Transverse colon (tissue), 4 donors: ENCODE data around the gene ST6GAL2.

Experiments used
- EP300 ChIP-seq: sonication (generic); formaldehyde crosslinking; IDR thresholded peaks from one replicate; pipeline ENCODE4 v1.6.1; 2017; ENCODE audit warnings: antibody characterized with exemption, low read depth
- POLR2A ChIP-seq: fragments of 450-650 bp; IDR thresholded peaks from one replicate; pipeline ENCODE4 v1.6.1; 2016; ENCODE audit warnings: antibody characterized with exemption, mild to moderate bottlenecking, moderate library complexity
- POLR2AphosphoS5 ChIP-seq, 3 donors: sonication (generic); formaldehyde crosslinking; IDR thresholded peaks; one replicate each; pipeline ENCODE4 v1.6.1; 2016; ENCODE audit warnings: antibody characterized with exemption in 3 of 3
- TF ChIP-seq, protein P1 (sequence below), 5 experiments: fragments of 200-600 bp in 3 of 5; fragments of 450-650 bp in 2 of 5; sonication (generic) in 3 of 5; IDR thresholded peaks; 1 replicate in 2 of 5; 2 replicates in 3 of 5; pipeline ENCODE4 v1.5.1; 2016 to 2017; ENCODE audit warnings: antibody characterized with exemption in 5 of 5, inconsistent platforms in 3 of 5, mild to moderate bottlenecking in 2 of 5, moderate library complexity in 1 of 5

DNA sequence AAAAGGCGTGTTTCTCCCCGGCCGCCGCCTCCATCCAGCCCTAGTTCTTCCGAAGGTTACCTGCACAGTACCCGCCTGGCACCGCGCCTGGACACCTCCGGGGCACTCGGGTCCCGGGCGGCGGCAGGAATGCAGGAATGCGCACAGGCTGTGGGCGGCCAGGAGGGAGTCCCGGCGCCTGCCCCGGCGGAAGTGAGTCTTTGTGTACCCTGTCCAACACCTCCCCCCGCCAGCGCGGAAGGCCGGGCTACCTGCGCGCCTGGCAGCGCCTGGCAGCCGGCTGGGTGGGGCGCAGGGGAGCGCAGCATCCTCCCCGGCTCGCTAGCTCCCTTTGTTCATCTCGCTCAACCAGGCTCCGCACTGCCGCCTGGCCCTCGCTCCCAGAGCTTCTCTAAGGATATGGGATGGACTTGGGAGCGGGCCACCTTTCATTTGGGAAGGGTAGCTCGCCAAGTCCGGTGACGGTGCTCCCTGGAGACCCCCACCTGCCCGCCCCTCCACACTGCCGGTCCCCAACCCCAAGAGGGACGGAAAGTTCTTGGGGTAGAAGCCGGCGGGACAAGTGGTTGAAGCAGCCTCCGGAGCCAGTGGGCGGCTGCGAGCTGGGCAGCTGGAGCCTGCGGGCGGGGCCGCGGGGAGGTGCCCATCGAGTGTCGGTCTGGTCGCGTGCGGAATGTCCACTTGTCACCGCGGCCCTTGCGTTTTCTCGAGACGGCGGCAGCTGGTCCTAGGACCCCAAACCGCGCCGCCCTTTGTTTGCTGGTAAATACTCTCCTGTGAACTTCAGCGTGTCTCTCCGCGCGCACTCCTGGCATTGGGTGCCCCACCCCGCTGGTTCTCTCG is 1.2 kb upstream of the ST6GAL2 start:
- TF ChIP-seq, protein P1, sequence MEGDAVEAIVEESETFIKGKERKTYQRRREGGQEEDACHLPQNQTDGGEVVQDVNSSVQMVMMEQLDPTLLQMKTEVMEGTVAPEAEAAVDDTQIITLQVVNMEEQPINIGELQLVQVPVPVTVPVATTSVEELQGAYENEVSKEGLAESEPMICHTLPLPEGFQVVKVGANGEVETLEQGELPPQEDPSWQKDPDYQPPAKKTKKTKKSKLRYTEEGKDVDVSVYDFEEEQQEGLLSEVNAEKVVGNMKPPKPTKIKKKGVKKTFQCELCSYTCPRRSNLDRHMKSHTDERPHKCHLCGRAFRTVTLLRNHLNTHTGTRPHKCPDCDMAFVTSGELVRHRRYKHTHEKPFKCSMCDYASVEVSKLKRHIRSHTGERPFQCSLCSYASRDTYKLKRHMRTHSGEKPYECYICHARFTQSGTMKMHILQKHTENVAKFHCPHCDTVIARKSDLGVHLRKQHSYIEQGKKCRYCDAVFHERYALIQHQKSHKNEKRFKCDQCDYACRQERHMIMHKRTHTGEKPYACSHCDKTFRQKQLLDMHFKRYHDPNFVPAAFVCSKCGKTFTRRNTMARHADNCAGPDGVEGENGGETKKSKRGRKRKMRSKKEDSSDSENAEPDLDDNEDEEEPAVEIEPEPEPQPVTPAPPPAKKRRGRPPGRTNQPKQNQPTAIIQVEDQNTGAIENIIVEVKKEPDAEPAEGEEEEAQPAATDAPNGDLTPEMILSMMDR (IDR thresholded peaks at IDR 0.05): no peak
- no peak for TF ChIP-seq EP300
- no peak for TF ChIP-seq POLR2A
- TF ChIP-seq POLR2AphosphoS5 (IDR thresholded peaks at IDR 0.05): no peak
